IMR-90 (cell line): Measurements from ENCODE around the gene NAA50. TPM values are rescaled to one million over a fixed set of nuclear protein-coding genes. Genes with fewer than 3 reads are reported as not detected.

Experiments used
- ATAC-seq: fragments of 200-7000 bp; cut with Tn5 transposase; 2 replicates; pipeline ENCODE4 v1.9.1; 2020; ENCODE audit warnings: low read depth, mild to moderate bottlenecking, moderate library complexity
- Bru-seq: library from RNA; stranded (reverse); fragments of 400-500 nt; gene quantifications from one replicate; lab custom pipeline; 2021; lab: Mats Ljungman, UMichigan
- BruChase-seq, 2 experiments: library from RNA; stranded (reverse); fragments of 400-500 nt; gene quantifications; one replicate each; lab custom pipeline; 2021; lab: Mats Ljungman, UMichigan
- BruUV-seq: library from RNA; stranded (reverse); fragments of 400-500 nt; replicated peaks from 2 replicates; lab custom pipeline; 2021; lab: Mats Ljungman, UMichigan
- CTCF ChIA-PET: fragments of 300-600 bp; formaldehyde crosslinking; extraction: SDS; loops from one replicate; lab custom pipeline; 2021; ENCODE audit warnings: antibody characterized with exemption; lab: Yijun Ruan, JAX
- POLR2A ChIA-PET: fragments of 300-600 bp; sonication (Branson Sonifier 250); formaldehyde crosslinking; loops from one replicate; lab custom pipeline; 2022; ENCODE audit warnings: antibody characterized with exemption; ENCODE audit not compliant: unreplicated experiment; lab: Charles Lee
- DNase-seq: peaks from one replicate; pipeline ENCODE4 v3.0.0; 2013
- H2AFZ ChIP-seq: replicated peaks from 2 replicates; pipeline ENCODE3; 2013; ENCODE audit warnings: low read length, mild to moderate bottlenecking; ENCODE audit not compliant: poor library complexity
- H2AK5ac ChIP-seq: 2 replicates; pipeline ENCODE4 v1.6.1; 2013; ENCODE audit warnings: low read depth, low read length, inconsistent platforms
- H2AK9ac ChIP-seq: replicated peaks from 2 replicates; pipeline ENCODE3; 2013; ENCODE audit warnings: mild to moderate bottlenecking, low read depth, low read length, moderate library complexity; ENCODE audit not compliant: poor library complexity
- H2BK120ac ChIP-seq: 2 replicates; pipeline ENCODE4 v1.6.1; 2013; ENCODE audit warnings: low read depth, low read length, inconsistent platforms
- H2BK15ac ChIP-seq: 3 replicates; pipeline ENCODE4 v1.6.1; 2013; ENCODE audit warnings: low read depth, low read length, inconsistent platforms
- H2BK20ac ChIP-seq: 2 replicates; pipeline ENCODE4 v1.6.1; 2013; ENCODE audit warnings: low read depth, mild to moderate bottlenecking, inconsistent platforms, low read length, moderate library complexity
- H2BK5ac ChIP-seq: 2 replicates; pipeline ENCODE4 v1.6.1; 2013; ENCODE audit warnings: mild to moderate bottlenecking, low read depth, low read length, inconsistent platforms; ENCODE audit not compliant: poor library complexity, severe bottlenecking
- H3K14ac ChIP-seq: replicated peaks from 2 replicates; pipeline ENCODE4 v1.6.1; 2013; ENCODE audit warnings: low read depth, low read length, inconsistent platforms
- H3K18ac ChIP-seq: 2 replicates; pipeline ENCODE4 v1.6.1; 2013; ENCODE audit warnings: low read depth, low read length, control low read depth
- H3K23ac ChIP-seq: 2 replicates; pipeline ENCODE4 v1.6.1; 2013; ENCODE audit warnings: low read depth, low read length, inconsistent platforms
- H3K27ac ChIP-seq: 2 replicates; pipeline ENCODE4 v1.5.1; 2013; ENCODE audit warnings: mild to moderate bottlenecking, control low read depth, low read length; ENCODE audit not compliant: insufficient read depth
- H3K27me3 ChIP-seq: 2 replicates; pipeline ENCODE4 v1.6.1; 2013; ENCODE audit warnings: low read length; ENCODE audit not compliant: control insufficient read depth, insufficient read depth
- H3K36me3 ChIP-seq: 2 replicates; pipeline ENCODE4 v1.6.1; 2013; ENCODE audit warnings: low read length, mixed read lengths; ENCODE audit not compliant: control insufficient read depth, insufficient read depth
- H3K4ac ChIP-seq: 2 replicates; pipeline ENCODE4 v1.6.1; 2013; ENCODE audit warnings: low read depth, low read length, inconsistent platforms
- H3K4me1 ChIP-seq: 2 replicates; pipeline ENCODE4 v1.6.1; 2013; ENCODE audit warnings: low read length, mixed read lengths; ENCODE audit not compliant: control insufficient read depth, insufficient read depth
- H3K4me2 ChIP-seq: 2 replicates; pipeline ENCODE4 v1.6.1; 2013; ENCODE audit warnings: low read depth, mild to moderate bottlenecking, control low read depth, low read length, moderate library complexity
- H3K4me3 ChIP-seq: 2 replicates; pipeline ENCODE4 v1.5.1; 2013; ENCODE audit warnings: low read depth, mild to moderate bottlenecking, control low read depth, low read length, moderate library complexity; ENCODE audit not compliant: insufficient read depth
- H3K56ac ChIP-seq: 2 replicates; pipeline ENCODE4 v1.6.1; 2013; ENCODE audit warnings: low read length, inconsistent platforms; ENCODE audit not compliant: insufficient read depth; ENCODE audit errors: extremely low read depth
- H3K79me1 ChIP-seq, 2 experiments: 2 replicates each; pipeline ENCODE4 v1.6.1; 2013; ENCODE audit warnings: low read length in 2 of 2, inconsistent platforms in 1 of 2, low read depth in 1 of 2
- H3K9ac ChIP-seq: 2 replicates; pipeline ENCODE4 v1.6.1; 2013; ENCODE audit warnings: low read depth, low read length, control low read depth
- H3K9me1 ChIP-seq: 2 replicates; pipeline ENCODE4 v1.6.1; 2013; ENCODE audit warnings: low read length, inconsistent platforms; ENCODE audit not compliant: insufficient read depth
- H3K9me3 ChIP-seq: 2 replicates; pipeline ENCODE4 v1.6.1; 2013; ENCODE audit warnings: low read length; ENCODE audit not compliant: control insufficient read depth, insufficient read depth
- H4K20me1 ChIP-seq: 2 replicates; pipeline ENCODE4 v1.6.1; 2013; ENCODE audit warnings: low read length, inconsistent platforms; ENCODE audit not compliant: insufficient read depth
- H4K5ac ChIP-seq: 2 replicates; pipeline ENCODE4 v1.6.1; 2013; ENCODE audit warnings: mild to moderate bottlenecking, low read depth, low read length, control low read depth
- H4K8ac ChIP-seq, 2 experiments: 2 replicates each; pipeline ENCODE4 v1.6.1; 2013; ENCODE audit warnings: low read depth in 2 of 2, low read length in 2 of 2, control low read depth in 1 of 2, inconsistent platforms in 1 of 2
- H4K91ac ChIP-seq: 2 replicates; pipeline ENCODE4 v1.6.1; 2013; ENCODE audit warnings: low read depth, low read length, inconsistent platforms; ENCODE audit not compliant: insufficient read depth
- BHLHE40 ChIP-seq: fragments of 150-350 bp; IDR thresholded peaks from 2 replicates; pipeline ENCODE4 v1.6.1; 2016; ENCODE audit warnings: mild to moderate bottlenecking, low read depth, low read length
- CEBPB ChIP-seq: IDR thresholded peaks from 2 replicates; pipeline ENCODE4 v1.6.1; 2012; ENCODE audit warnings: low read depth, low read length, improper control_type of control experiment
- CHD1 ChIP-seq: IDR thresholded peaks from 2 replicates; pipeline ENCODE4 v1.6.1; 2012; ENCODE audit warnings: low read depth, low read length, improper control_type of control experiment
- FOS ChIP-seq: fragments of 150-350 bp; IDR thresholded peaks from 2 replicates; pipeline ENCODE4 v1.6.1; 2016; ENCODE audit warnings: low read depth, low read length
- MAFK ChIP-seq: IDR thresholded peaks from 2 replicates; pipeline ENCODE4 v1.6.1; 2012; ENCODE audit warnings: low read depth, low read length, improper control_type of control experiment
- MAZ ChIP-seq: IDR thresholded peaks from 2 replicates; pipeline ENCODE4 v1.6.1; 2012; ENCODE audit warnings: low read depth, mild to moderate bottlenecking, low read length, improper control_type of control experiment, moderate library complexity, borderline replicate concordance
- MXI1 ChIP-seq: IDR thresholded peaks from 2 replicates; pipeline ENCODE4 v1.6.1; 2012; ENCODE audit warnings: low read depth, mild to moderate bottlenecking, low read length, moderate library complexity, borderline replicate concordance
- POLR2A ChIP-seq: IDR thresholded peaks from 2 replicates; pipeline ENCODE4 v1.6.1; 2012; ENCODE audit warnings: mild to moderate bottlenecking, low read depth, low read length
- WGBS, 2 experiments: methylation state at CpG; one replicate each; pipeline versions ENCODE4 v1.1.5 to v1.1.7; 2013; ENCODE audit warnings: missing lambda C conversion rate in 2 of 2; ENCODE audit not compliant: insufficient read length in 1 of 2; ENCODE audit errors: extremely low coverage in 2 of 2; 5-methylcytosine and 5-hydroxymethylcytosine counted together
- dilution Hi-C: fragments of 300-500 bp; cut with HindIII; formaldehyde crosslinking; loops from one replicate; pipeline ENCODE4 v1.14.3; 2018; ENCODE audit warnings: low sequenced_read_pairs; ENCODE audit not compliant: unreplicated experiment
- in situ Hi-C: fragments of 300-500 bp; cut with MboI; formaldehyde crosslinking; loops from 3 replicates; pipeline ENCODE4 v1.14.3; 2019; ENCODE audit warnings: low sequenced_read_pairs, inconsistent platforms, mixed read lengths
- intact Hi-C: fragments of 100-400 bp; cut with micrococcal nuclease; formaldehyde crosslinking; loops from 2 replicates; pipeline ENCODE4 v1.10.0; 2022
- long read RNA-seq: library from polyadenylated mRNA; unstranded; transcript quantifications from one replicate; pipeline ENCODE4 v2.0.0, GENCODE V29; 2021; ENCODE audit not compliant: unreplicated experiment
- polyA plus RNA-seq, 3 experiments: library from polyadenylated mRNA; depleted of rRNA; stranded (reverse); fragments of >200 nt; gene quantifications; 2 replicates each; pipeline ENCODE4 v1.2.3, GENCODE V29; 2012; ENCODE audit warnings: low replicate concordance in 1 of 3
- total RNA-seq: library from RNA; depleted of rRNA; stranded (reverse); fragments of >200 nt; gene quantifications from 2 replicates; pipeline ENCODE4 v1.2.3, GENCODE V29; 2012; rRNA removed
- TF ChIP-seq, protein P1 (sequence below): conservative IDR thresholded peaks from 2 replicates; pipeline ENCODE4 v1.5.1; 2012; ENCODE audit warnings: mild to moderate bottlenecking, low read depth, low read length, improper control_type of control experiment

The NAA50 gene
- total RNA-seq (115 and 125 TPM in 2 replicates), polyA plus RNA-seq (2012; rRNA removed) (30.5 and 42.4 TPM in 2 replicates), Bru-seq, nascent RNA (percentile 96 among the genes with signal in this experiment), BruChase-seq, experiment 1, labeled RNA remaining after a 6-hour chase (percentile 97 among the genes with signal in this experiment), BruChase-seq, experiment 2, labeled RNA remaining after a 2-hour chase (percentile 97 among the genes with signal in this experiment)
- 36.4 and 55.0 TPM in 2 replicates for polyA plus RNA-seq (2012; cell fraction: cytosol; rRNA removed)
- polyA plus RNA-seq (2012; cell fraction: nucleus; rRNA removed; ENCODE audit: low replicate concordance): 22.5 and 26.1 TPM in 2 replicates
- long read RNA-seq, full-length matches to known transcripts: 140 of 152 reads
- long read RNA-seq, partial matches to known transcripts: 3 of 152 reads
- long read RNA-seq, other reads (novel, unspliced or antisense): 9 of 152 reads

DNA sequence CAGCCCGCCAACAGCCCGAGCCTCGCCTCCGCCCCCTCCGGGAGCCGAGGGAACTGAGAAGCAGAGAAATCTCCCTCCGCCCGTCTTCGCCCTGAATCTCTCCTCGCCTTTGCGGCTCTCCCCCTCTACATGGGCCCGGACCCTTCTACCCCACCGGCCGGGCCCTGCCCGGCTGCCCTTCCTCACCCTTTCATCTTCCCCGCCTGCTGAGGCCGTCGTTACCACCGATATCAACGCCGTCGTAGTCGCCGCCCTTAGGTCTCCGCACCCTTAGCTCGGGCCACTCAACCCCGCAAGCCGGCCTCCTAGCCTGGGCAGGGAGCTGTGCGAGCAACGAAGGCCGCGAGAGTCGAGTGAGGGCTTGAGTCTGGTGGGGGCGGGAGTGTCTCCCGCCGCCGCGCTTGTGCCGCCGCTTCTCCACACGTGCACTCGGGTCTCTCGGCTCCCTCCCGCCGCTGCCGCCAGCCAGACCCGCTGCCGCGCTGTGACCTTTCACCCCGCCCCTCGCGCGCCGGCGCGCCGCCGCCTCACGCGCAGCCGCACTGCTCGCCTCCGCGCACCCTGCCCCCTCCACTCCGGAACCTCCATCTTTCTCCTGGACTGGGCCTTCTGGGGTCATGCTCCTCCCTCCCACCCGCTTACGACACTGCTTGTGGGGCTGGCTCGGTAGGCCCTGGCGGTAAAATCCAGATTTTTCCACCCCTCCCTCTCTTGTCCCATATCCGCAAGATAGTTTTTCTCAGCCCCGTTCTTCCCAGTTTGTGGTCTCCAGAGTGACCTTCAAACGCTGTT lies at the start of gene NAA50:
TSS of gene NAA50 (minus strand) at position 494 of the 792 bp plus-strand sequence. CDS start at position 194, 300 bp downstream.
- Histone ChIP-seq H4K8ac (peak within 1 kb of the TSS; percentile 96 to 97), H3K79me1 (peaks cover 3 to 55% of the 10 kb centered on the region in 2 experiments; a peak in 3 of 4 replicates), H3K56ac (peak within 1 kb of the TSS; percentile 99), H3K23ac (peak within 1 kb of the TSS; percentile 90), H3K4me1 (peaks cover 6% of the 10 kb centered on the region; the same call in 1 of the 2 replicates), H4K91ac (peak within 1 kb of the TSS; percentile 95), H2BK5ac (peak within 1 kb of the TSS; percentile 91), H2AK9ac (peak within 1 kb of the TSS; percentile 96), H3K27ac (peak within 1 kb of the TSS; percentile 92), H2BK20ac (peak within 1 kb of the TSS; percentile 40; the same call in 1 of the 2 replicates), H3K4ac (peak within 1 kb of the TSS; percentile 90), H4K5ac (peak within 1 kb of the TSS; percentile 93), H2AFZ (peak within 1 kb of the TSS; percentile 98), H3K36me3 (no peaks in the 10 kb centered on the region), H4K20me1 (peaks cover 41% of the 10 kb centered on the region), H3K9me1 (peaks cover 7% of the 10 kb centered on the region; the same call in 1 of the 2 replicates), H2AK5ac (peak within 1 kb of the TSS; percentile 84), H3K4me3 (peak within 1 kb of the TSS; percentile 82), H3K4me2 (peak within 1 kb of the TSS; percentile 93), H3K27me3 (no peaks in the 10 kb centered on the region), H3K9me3 (no peaks in the 10 kb centered on the region), H3K9ac (peak within 1 kb of the TSS; percentile 92), H2BK120ac (peak within 1 kb of the TSS; percentile 74), H3K14ac (peak within 1 kb of the TSS; percentile 93), H2BK15ac (peak within 1 kb of the TSS; percentile 83; the same call in 2 of the 3 replicates), H3K18ac (peak within 1 kb of the TSS; percentile 83)
- DNase-seq (peak; percentile 93), ATAC-seq (peak; percentile 88)
- POLR2A ChIA-PET: interaction anchor here (0.6 to 2.0 kb wide), 2 partner anchors 28 to 161 kb away, joined by 3 to 8 read pairs; no protein-coding TSS in a partner anchor
- CTCF ChIA-PET: interaction anchor here (0.6 to 1.8 kb wide), 7 partner anchors 10 to 169 kb away, joined by 3 to 7 read pairs (median 4); no protein-coding TSS in a partner anchor
- dilution Hi-C loops: no loop called here
- intact Hi-C loops: loop anchor here (1.0 to 10.0 kb wide), 8 partner anchors 27 to 691 kb away; partner anchors contain the start of genes CCDC191, GRAMD1C and QTRT2
- TF ChIP-seq BHLHE40 (peak; percentile 88), FOS (no peak), MAZ (peak; percentile 93; the same call in 1 of the 2 replicates), MAFK (no peak), MXI1 (peak; percentile 95), CHD1 (0 out of 2 replicates have a peak, but pooled peaks have one; percentile 44), POLR2A (peak; percentile 85), CEBPB (peak; percentile 79)
- TF ChIP-seq, protein P1, sequence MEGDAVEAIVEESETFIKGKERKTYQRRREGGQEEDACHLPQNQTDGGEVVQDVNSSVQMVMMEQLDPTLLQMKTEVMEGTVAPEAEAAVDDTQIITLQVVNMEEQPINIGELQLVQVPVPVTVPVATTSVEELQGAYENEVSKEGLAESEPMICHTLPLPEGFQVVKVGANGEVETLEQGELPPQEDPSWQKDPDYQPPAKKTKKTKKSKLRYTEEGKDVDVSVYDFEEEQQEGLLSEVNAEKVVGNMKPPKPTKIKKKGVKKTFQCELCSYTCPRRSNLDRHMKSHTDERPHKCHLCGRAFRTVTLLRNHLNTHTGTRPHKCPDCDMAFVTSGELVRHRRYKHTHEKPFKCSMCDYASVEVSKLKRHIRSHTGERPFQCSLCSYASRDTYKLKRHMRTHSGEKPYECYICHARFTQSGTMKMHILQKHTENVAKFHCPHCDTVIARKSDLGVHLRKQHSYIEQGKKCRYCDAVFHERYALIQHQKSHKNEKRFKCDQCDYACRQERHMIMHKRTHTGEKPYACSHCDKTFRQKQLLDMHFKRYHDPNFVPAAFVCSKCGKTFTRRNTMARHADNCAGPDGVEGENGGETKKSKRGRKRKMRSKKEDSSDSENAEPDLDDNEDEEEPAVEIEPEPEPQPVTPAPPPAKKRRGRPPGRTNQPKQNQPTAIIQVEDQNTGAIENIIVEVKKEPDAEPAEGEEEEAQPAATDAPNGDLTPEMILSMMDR: peak; percentile 28
- 0% methylated on average over 21 of the region's 72 CpGs; no CpG with 5 or more reads in 1 of the 2 experiments for WGBS, 2 experiments
- in situ Hi-C loops: no loop called here
- no TSS peak for BruUV-seq
